GM04503 (cell line): ENCODE measurements around the gene EEF1E1.

ENCODE experiments used
- DNase-seq: peaks from one replicate; pipeline ENCODE4 v3.0.0-alpha.2; 2012; ENCODE audit warnings: low read depth

The EEF1E1 gene

GRCh38 chr6:8102122-8102958 lies at the start of gene EEF1E1:
EEF1E1 (minus strand) TSS chr6:8102548; CDS start chr6:8102521, 27 bp downstream.
- peak; percentile 70 for DNase-seq

GRCh38 chr6:8149350-8149749 lies 47.0 kb upstream of the EEF1E1 start:
- no peak for DNase-seq

- no peak for DNase-seq
These were observed 41.6 kb upstream of the EEF1E1 start for GRCh38 chr6:8143945-8144344.

GRCh38 chr6:8139451-8139850 lies 37.1 kb upstream of the EEF1E1 start:
- no peak for DNase-seq

GRCh38 chr6:8137529-8137939 lies 35.2 kb upstream of the EEF1E1 start:
- DNase-seq: no peak

- no peak for DNase-seq
These were observed 32.9 kb upstream of the EEF1E1 start for GRCh38 chr6:8135276-8135675.

- DNase-seq: no peak
These were observed 29.8 kb upstream of the EEF1E1 start for GRCh38 chr6:8132130-8132529.

- DNase-seq: peak; percentile 13
These were observed 29.0 kb upstream of the EEF1E1 start for GRCh38 chr6:8131265-8131897.

- peak; percentile 10 for DNase-seq
These were observed 28.1 kb upstream of the EEF1E1 start for GRCh38 chr6:8130399-8130798.

- no peak for DNase-seq
These were observed 20.9 kb upstream of the EEF1E1 start for GRCh38 chr6:8123236-8123635.

- no peak for DNase-seq
These were observed 12.6 kb upstream of the EEF1E1 start for GRCh38 chr6:8114956-8115355.

GRCh38 chr6:8113131-8113654 lies 10.8 kb upstream of the EEF1E1 start:
- peak; percentile 19 for DNase-seq

- no peak for DNase-seq
These were observed 8.4 kb upstream of the EEF1E1 start for GRCh38 chr6:8110725-8111124.

GRCh38 chr6:8110117-8110721 lies 7.9 kb upstream of the EEF1E1 start:
- no peak for DNase-seq

- DNase-seq: no peak
These were observed 6.6 kb upstream of the EEF1E1 start for GRCh38 chr6:8108759-8109539.

- peak; percentile 79 for DNase-seq
These were observed 5.8 kb upstream of the EEF1E1 start for GRCh38 chr6:8108031-8108660.

GRCh38 chr6:8105791-8106190 lies 3.4 kb upstream of the EEF1E1 start:
- no peak for DNase-seq

- no peak for DNase-seq
These were observed 1.4 kb upstream of the EEF1E1 start for GRCh38 chr6:8103726-8104125.

- DNase-seq: no peak
These were observed 2.0 kb downstream of the EEF1E1 start for GRCh38 chr6:8100159-8100854.

- no peak for DNase-seq
These were observed 11.7 kb downstream of the EEF1E1 start for GRCh38 chr6:8090650-8091049.

GRCh38 chr6:8088886-8089285 lies 13.5 kb downstream of the EEF1E1 start:
- DNase-seq: no peak
